ENCODE measurements around the gene FREY1.

GRCh38 chr11:45942381-45942780 is 35.3 kb upstream of the FREY1 start:
- TF ChIP-seq CTCF (IDR thresholded peaks at IDR 0.05) (no peak), POLR2A (IDR thresholded peaks at IDR 0.05) (no peak)
